ENCODE measurements around the gene FOXO6. TPM values are rescaled to one million over a fixed set of nuclear protein-coding genes. Genes with fewer than 3 reads are reported as not detected.

FOXO6 gene
- polyA plus RNA-seq, 1 donor (not counting 4 experiments of a cell fraction or from before 2014, with no cell fraction given) = not detected

DNA sequence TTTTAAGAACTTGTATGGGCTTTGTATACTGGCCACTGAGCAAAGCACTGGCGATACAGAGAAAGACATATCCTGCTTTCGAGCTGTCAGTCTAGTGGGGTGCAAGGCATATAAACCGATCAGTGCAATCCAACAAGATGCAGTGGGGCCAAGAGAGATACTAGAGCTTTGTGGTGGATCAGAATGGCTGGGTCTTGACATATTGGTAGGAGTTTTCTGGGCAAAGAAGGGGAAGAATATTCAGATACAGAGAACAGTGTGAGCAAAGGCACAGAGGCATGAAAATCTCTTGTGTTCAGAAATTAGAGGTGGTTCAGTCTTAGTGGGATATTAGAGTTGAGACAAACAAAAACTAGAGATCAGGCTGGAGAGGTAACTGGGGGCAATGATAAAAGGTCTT lies 49.2 kb downstream of the FOXO6 start:
- dilution Hi-C loops (cut with MboI; ENCODE audit: extremely low pct_ligation_motif_present, low sequenced_read_pairs) = no loop called here
- DNase-seq (ENCODE audit: low read depth, low spot score) (no peak), FAIRE-seq (no peak)
- Histone ChIP-seq H3K4me3 (ENCODE audit: control insufficient read depth in 2 of 3, extremely low read depth in 1 of 3, insufficient read depth in 2 of 3, low read depth in 1 of 3, low read length in 3 of 3) (no peak overlapping the region), H3K9ac (ENCODE audit: control insufficient read depth, extremely low read depth, insufficient read depth, low read length) (no peak overlapping the region), H4K20me1 (ENCODE audit: control insufficient read depth, extremely low read depth, insufficient read depth, low read length) (no peaks in the 10 kb centered on the region), H3K27me3 (ENCODE audit: control insufficient read depth, extremely low read depth, insufficient read depth, low read length) (peaks cover 24% of the 10 kb centered on the region), H3K4me2 (ENCODE audit: control insufficient read depth, extremely low read depth, insufficient read depth, low read depth, low read length) (no peak overlapping the region), H3K27ac (ENCODE audit: control insufficient read depth, insufficient read depth, low read length) (no peak overlapping the region), H3K36me3 (ENCODE audit: control insufficient read depth in 2 of 2, extremely low read depth in 1 of 2, insufficient read depth in 2 of 2, low read length in 2 of 2) (no peaks in the 10 kb centered on the region), H2AFZ (ENCODE audit: control insufficient read depth, low read length) (no peak overlapping the region), H3K79me2 (ENCODE audit: control insufficient read depth, insufficient read depth, low read length) (no peaks in the 10 kb centered on the region), H3K9me1 (ENCODE audit: control insufficient read depth, extremely low read depth, insufficient read depth, low read length) (no peaks in the 10 kb centered on the region), H3K4me1 (ENCODE audit: control insufficient read depth, extremely low read depth, insufficient read depth, low read length) (no peaks in the 10 kb centered on the region), H3K9me3 (ENCODE audit: control insufficient read depth, low read depth, low read length) (peaks cover 5% of the 10 kb centered on the region)
- peak; percentile 15 for TF ChIP-seq EZH2 (IDR thresholded peaks at IDR 0.05; ENCODE audit: low read length)
- TF ChIP-seq, protein P1, sequence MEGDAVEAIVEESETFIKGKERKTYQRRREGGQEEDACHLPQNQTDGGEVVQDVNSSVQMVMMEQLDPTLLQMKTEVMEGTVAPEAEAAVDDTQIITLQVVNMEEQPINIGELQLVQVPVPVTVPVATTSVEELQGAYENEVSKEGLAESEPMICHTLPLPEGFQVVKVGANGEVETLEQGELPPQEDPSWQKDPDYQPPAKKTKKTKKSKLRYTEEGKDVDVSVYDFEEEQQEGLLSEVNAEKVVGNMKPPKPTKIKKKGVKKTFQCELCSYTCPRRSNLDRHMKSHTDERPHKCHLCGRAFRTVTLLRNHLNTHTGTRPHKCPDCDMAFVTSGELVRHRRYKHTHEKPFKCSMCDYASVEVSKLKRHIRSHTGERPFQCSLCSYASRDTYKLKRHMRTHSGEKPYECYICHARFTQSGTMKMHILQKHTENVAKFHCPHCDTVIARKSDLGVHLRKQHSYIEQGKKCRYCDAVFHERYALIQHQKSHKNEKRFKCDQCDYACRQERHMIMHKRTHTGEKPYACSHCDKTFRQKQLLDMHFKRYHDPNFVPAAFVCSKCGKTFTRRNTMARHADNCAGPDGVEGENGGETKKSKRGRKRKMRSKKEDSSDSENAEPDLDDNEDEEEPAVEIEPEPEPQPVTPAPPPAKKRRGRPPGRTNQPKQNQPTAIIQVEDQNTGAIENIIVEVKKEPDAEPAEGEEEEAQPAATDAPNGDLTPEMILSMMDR (optimal IDR thresholded peaks at IDR 0.05 in 1 of 3, IDR thresholded peaks at IDR 0.05 in 1 of 3, conservative IDR thresholded peaks at IDR 0.05 in 1 of 3; ENCODE audit: extremely low read depth in 1 of 3, insufficient read depth in 2 of 3, low read length in 3 of 3) = no peak

GRCh38 chr1:41411229-41411628 lies 50.0 kb downstream of the FOXO6 start:
- peak; percentile 44 for FAIRE-seq
- H3K9me3 ChIP-seq (ENCODE audit: control insufficient read depth, low read depth, low read length) = peaks cover 5% of the 10 kb centered on the region
- no peak for DNase-seq (ENCODE audit: low read depth, low spot score)

More at GRCh38 chr1:41411229-41411628, 50.0 kb downstream of the FOXO6 start:
- Histone ChIP-seq H3K27ac (ENCODE audit: control insufficient read depth, insufficient read depth, low read length) (no peak overlapping the region), H3K27me3 (ENCODE audit: control insufficient read depth, extremely low read depth, insufficient read depth, low read length) (peaks cover 20% of the 10 kb centered on the region), H3K9ac (ENCODE audit: control insufficient read depth, extremely low read depth, insufficient read depth, low read length) (no peak overlapping the region), H3K9me1 (ENCODE audit: control insufficient read depth, extremely low read depth, insufficient read depth, low read length) (no peaks in the 10 kb centered on the region), H3K4me1 (ENCODE audit: control insufficient read depth, extremely low read depth, insufficient read depth, low read length) (no peaks in the 10 kb centered on the region), H3K4me2 (ENCODE audit: control insufficient read depth, extremely low read depth, insufficient read depth, low read depth, low read length) (no peak overlapping the region), H3K4me3 (ENCODE audit: control insufficient read depth in 2 of 3, extremely low read depth in 1 of 3, insufficient read depth in 2 of 3, low read depth in 1 of 3, low read length in 3 of 3) (no peak overlapping the region), H3K79me2 (ENCODE audit: control insufficient read depth, insufficient read depth, low read length) (no peaks in the 10 kb centered on the region), H4K20me1 (ENCODE audit: control insufficient read depth, extremely low read depth, insufficient read depth, low read length) (no peaks in the 10 kb centered on the region), H3K36me3 (ENCODE audit: control insufficient read depth in 2 of 2, extremely low read depth in 1 of 2, insufficient read depth in 2 of 2, low read length in 2 of 2) (no peaks in the 10 kb centered on the region), H2AFZ (ENCODE audit: control insufficient read depth, low read length) (no peak overlapping the region)
- TF ChIP-seq, protein P1 (optimal IDR thresholded peaks at IDR 0.05 in 1 of 3, IDR thresholded peaks at IDR 0.05 in 1 of 3, conservative IDR thresholded peaks at IDR 0.05 in 1 of 3; ENCODE audit: extremely low read depth in 1 of 3, insufficient read depth in 2 of 3, low read length in 3 of 3) = no peak
- TF ChIP-seq EZH2 (IDR thresholded peaks at IDR 0.05; ENCODE audit: low read length) = no peak
- dilution Hi-C loops (cut with MboI; ENCODE audit: extremely low pct_ligation_motif_present, low sequenced_read_pairs) = no loop called here
